D721Med (cell line): ENCODE data around the gene TGFBR2.

Experiments
- DNase-seq: peaks from one replicate; pipeline ENCODE4 v3.0.0; 2011; ENCODE audit warnings: low spot score; ENCODE audit not compliant: insufficient read length
- FAIRE-seq: peaks from 2 replicates; lab custom pipeline; 2011; peaks lifted over from hg19 to GRCh38; lab: Jason Lieb, UNC
- TF ChIP-seq, protein P1 (sequence below): IDR thresholded peaks from 2 replicates; pipeline ENCODE4 v1.5.1; 2012; ENCODE audit warnings: mild to moderate bottlenecking, control low read depth; ENCODE audit not compliant: insufficient read depth; ENCODE audit errors: missing control alignments

TGFBR2 gene

DNA sequence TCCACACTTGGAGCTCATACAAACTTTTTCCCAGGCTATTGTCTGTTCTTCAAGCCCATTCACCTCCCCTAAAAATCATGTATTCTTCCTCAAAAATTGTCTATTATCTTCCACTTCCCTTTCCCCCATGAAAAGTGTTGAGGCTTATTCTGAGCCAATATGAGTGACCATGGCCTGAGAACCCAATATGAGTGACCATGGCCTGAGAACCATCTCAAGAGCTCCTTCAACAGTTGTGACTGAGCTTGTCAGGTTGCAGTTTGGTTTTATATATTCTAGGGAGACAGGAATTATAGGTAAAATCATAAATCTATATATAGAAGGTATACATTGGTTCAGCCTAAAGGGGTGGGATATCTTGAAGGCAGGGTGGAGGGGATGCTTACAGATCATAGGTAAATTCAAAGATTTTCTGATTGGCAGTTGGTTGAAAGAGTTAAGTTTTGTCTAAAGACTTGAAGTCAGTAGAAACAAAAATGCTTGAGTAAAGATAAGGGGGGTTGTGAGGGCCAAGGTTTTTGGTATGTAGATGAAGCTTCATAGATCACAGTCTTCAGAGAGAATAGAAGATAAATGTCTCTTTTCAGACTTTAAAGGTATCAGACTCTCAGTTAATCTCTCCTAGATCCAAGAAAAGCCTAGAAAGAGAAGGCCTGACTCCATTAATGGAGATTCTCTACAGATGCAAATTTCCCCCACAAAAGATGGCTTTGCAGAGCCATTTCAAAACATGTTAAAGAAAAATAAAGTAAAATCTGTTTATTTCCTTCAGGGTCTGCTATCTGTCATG lies 95.8 kb downstream of the TGFBR2 start:
- TF ChIP-seq, protein P1, sequence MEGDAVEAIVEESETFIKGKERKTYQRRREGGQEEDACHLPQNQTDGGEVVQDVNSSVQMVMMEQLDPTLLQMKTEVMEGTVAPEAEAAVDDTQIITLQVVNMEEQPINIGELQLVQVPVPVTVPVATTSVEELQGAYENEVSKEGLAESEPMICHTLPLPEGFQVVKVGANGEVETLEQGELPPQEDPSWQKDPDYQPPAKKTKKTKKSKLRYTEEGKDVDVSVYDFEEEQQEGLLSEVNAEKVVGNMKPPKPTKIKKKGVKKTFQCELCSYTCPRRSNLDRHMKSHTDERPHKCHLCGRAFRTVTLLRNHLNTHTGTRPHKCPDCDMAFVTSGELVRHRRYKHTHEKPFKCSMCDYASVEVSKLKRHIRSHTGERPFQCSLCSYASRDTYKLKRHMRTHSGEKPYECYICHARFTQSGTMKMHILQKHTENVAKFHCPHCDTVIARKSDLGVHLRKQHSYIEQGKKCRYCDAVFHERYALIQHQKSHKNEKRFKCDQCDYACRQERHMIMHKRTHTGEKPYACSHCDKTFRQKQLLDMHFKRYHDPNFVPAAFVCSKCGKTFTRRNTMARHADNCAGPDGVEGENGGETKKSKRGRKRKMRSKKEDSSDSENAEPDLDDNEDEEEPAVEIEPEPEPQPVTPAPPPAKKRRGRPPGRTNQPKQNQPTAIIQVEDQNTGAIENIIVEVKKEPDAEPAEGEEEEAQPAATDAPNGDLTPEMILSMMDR: no peak
- no peak for FAIRE-seq
- DNase-seq: no peak

DNA sequence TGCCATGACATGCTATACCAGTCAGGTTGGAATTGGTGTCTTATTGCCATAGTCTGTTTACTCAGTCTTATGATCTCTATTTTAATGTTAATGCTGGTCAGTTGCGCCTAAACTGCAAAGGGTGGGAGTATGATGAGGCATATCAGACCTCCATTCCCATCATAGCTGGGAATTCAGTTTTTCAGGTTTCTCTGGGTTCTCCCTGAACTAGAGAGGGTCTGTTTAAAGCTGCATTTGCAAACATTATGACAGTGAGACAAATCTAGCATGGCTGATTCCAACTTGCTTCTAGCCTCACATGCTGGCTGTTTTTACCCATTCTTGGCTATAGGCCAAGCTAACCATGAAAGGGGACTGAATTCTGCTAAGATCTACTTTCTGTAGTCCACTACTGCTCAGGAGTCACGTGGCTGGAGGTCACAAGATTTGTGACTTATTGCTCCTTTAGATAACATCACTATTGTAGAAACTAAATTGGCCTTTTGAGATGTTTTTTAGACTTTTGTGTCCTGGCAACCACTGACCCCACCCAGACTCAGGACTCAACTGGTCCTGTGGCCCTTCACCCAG lies 96.5 kb downstream of the TGFBR2 start:
- FAIRE-seq (no peak), DNase-seq (no peak)
- TF ChIP-seq, protein P1: no peak

DNA sequence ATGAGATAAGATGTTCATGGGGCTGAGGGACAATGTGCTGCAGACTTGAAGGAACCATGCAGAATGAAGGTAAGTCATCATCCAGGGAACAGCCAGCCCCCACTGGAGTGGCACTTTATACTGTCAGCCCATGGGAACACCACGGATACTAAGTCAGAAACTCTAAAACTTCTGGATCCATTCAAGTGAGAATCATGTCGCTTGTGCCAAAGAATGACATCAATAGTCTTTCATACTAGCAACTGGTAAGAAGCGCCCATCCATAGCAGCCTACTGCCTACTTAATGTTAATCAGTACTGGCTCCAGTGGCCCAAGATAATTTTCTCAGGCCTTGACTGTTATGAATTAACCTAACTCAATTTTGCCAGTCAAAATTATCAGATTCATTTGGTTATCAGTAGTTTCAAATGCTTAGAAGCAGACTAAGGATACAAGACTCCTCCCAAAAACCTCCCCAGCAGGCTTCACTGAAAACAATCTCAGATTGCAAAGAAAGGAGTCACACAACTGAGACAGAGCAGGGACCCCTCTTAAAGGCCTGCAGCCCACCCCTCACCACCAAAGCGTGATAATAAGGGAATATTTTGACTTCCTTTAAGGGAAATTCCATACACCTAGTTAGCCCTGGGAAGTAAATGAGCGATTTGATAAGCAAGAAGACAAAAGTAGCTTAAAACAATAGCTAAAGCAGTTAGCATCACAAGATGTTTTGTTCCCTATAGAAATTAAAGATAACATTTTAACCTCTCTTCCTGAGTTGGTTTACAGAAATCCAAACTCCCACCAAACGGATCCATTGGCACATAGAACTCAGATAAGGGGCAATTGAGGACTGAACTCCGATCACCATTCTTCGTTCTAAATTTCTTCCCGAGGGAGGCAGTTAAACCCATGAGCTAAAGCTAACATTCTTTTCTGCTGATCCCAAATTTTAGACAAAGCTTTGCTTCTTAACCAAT lies 98.8 kb downstream of the TGFBR2 start:
- no peak for DNase-seq
- FAIRE-seq: no peak
- TF ChIP-seq, protein P1: no peak

DNA sequence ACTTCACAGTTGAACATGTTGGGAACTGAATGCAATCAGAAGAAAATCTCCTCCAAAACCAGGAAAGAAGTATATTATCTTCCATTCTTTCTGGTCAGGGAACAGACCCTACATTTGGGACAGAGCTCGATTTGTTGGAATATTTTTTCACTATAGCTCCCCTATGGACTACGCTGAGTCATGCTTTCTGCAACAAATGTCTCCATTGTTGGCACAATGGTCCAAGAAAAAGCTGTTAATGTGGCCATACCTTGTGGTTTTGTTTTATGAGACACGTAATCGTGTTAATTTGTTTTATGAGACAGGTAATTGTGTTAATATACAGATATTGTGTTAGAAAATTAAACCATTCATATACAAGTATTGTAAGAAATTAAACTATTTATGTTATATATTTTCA lies 101.4 kb downstream of the TGFBR2 start:
- FAIRE-seq (no peak), DNase-seq (no peak)
- TF ChIP-seq, protein P1: no peak

DNA sequence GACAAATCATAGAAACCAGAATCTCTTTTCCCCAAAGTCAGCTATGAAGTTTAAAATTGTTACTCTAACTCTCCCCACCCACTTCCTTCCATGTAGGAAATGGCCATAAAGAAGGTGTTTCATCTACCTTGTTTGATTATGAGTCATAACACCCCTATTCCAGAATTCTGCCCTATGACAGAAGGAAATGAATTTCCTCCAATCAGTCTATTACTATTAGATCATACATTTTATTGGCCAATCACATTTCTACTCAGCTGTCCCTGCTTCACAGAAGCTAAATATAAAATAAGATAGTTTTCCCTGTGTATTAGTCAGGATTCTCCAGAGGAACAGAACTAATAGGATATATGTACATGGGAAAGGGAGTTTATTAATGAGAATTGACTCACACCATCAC lies 102.1 kb downstream of the TGFBR2 start:
- TF ChIP-seq, protein P1: no peak
- DNase-seq: no peak
- no peak for FAIRE-seq

DNA sequence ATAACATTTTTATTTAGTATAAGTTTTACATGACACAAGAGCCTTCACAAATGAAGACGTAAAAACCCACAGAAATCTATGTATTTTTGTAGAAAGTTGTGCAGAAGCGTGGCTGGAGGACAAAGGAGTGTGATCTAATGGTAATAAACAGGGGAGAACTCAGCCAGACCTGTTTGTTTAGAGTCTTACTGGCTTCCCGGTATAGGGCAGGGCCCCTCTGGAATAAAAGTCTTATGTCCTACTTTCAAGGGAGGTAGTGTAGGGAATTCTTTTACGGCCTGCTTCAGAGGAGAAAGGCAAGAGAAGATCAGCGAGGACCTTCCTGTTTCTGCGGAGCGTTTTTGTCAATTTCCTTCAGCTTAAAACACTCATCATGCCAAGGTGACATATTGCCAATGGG lies 103.6 kb downstream of the TGFBR2 start:
- no peak for DNase-seq
- TF ChIP-seq, protein P1: no peak
- FAIRE-seq: no peak
